Retinal pigment epithelial cell (primary cell): ENCODE data around the gene PDE6C.

ENCODE experiments used
- DNase-seq: peaks from one replicate; pipeline ENCODE4 v3.0.0-alpha.2; 2010; ENCODE audit warnings: low read depth
- H3K4me3 ChIP-seq: 2 replicates; pipeline ENCODE4 v1.5.1; 2011; ENCODE audit warnings: mild to moderate bottlenecking, low read length, control low read depth, moderate library complexity
- CTCF ChIP-seq: conservative IDR thresholded peaks from 2 replicates; pipeline ENCODE4 v1.5.1; 2011; ENCODE audit warnings: low read depth, low read length, control low read depth, inconsistent platforms

The PDE6C gene

GRCh38 chr10:93572606-93573005, 39.7 kb upstream of the PDE6C start:
- no peak for TF ChIP-seq CTCF
- no peak overlapping the region for H3K4me3 ChIP-seq
- DNase-seq: no peak

- DNase-seq: no peak
- TF ChIP-seq CTCF: no peak
- H3K4me3 ChIP-seq: no peak overlapping the region
Measured at GRCh38 chr10:93573051-93573909, 39.1 kb upstream of the PDE6C start.

GRCh38 chr10:93573924-93574323, 38.4 kb upstream of the PDE6C start:
- H3K4me3 ChIP-seq: no peak overlapping the region
- no peak for TF ChIP-seq CTCF
- no peak for DNase-seq

- TF ChIP-seq CTCF: no peak
- no peak overlapping the region for H3K4me3 ChIP-seq
- no peak for DNase-seq
Measured at GRCh38 chr10:93576888-93577287, 35.4 kb upstream of the PDE6C start.

- TF ChIP-seq CTCF: no peak
- no peak overlapping the region for H3K4me3 ChIP-seq
- DNase-seq: no peak
Measured at GRCh38 chr10:93577565-93577964, 34.8 kb upstream of the PDE6C start.

- DNase-seq: no peak
Measured at GRCh38 chr10:93579089-93579488, 33.2 kb upstream of the PDE6C start.

More at GRCh38 chr10:93579089-93579488, 33.2 kb upstream of the PDE6C start:
- no peak for TF ChIP-seq CTCF
- no peak overlapping the region for H3K4me3 ChIP-seq
